Endothelial cell of umbilical vein (primary cell): ENCODE data around the gene MNAT1. TPM values are rescaled to one million over a fixed set of nuclear protein-coding genes. Genes with fewer than 3 reads are reported as not detected.

Experiments
- BruUV-seq: library from RNA; stranded (reverse); fragments of 400-500 nt; replicated peaks from 2 replicates; lab custom pipeline; 2021; lab: Mats Ljungman, UMichigan
- CTCF ChIA-PET: fragments of 300-600, 350-600 bp; sonication (Branson Sonifier 250); formaldehyde crosslinking; loops from one replicate; lab custom pipeline; 2021; ENCODE audit warnings: antibody characterized with exemption, inconsistent platforms; lab: Charles Lee
- POLR2A ChIA-PET: fragments of 300-600, 350-600 bp; sonication (Branson Sonifier 250); formaldehyde crosslinking; loops from one replicate; lab custom pipeline; 2021; ENCODE audit warnings: antibody characterized with exemption, inconsistent platforms; lab: Charles Lee
- DNase-seq: peaks from one replicate; pipeline ENCODE4 v3.0.0-alpha.2; 2011; ENCODE audit warnings: low read depth, low spot score
- FAIRE-seq: peaks from 2 replicates; lab custom pipeline; 2011; peaks lifted over from hg19 to GRCh38; lab: Jason Lieb, UNC
- H2AFZ ChIP-seq: 2 replicates; pipeline ENCODE4 v1.6.0; 2012; ENCODE audit warnings: low read depth, low read length, control low read depth, inconsistent platforms
- H3K27ac ChIP-seq: 2 replicates; pipeline ENCODE4 v1.5.1; 2011; ENCODE audit warnings: low read depth, mild to moderate bottlenecking, control low read depth, low read length, moderate library complexity; ENCODE audit not compliant: insufficient read depth
- H3K27me3 ChIP-seq, 2 experiments: 2 replicates each; pipeline versions ENCODE4 v1.6.0 to v1.6.1; 2011; ENCODE audit warnings: low read length in 2 of 2, mixed read lengths in 1 of 2; ENCODE audit not compliant: control insufficient read depth in 2 of 2, insufficient read depth in 2 of 2
- H3K36me3 ChIP-seq, 2 experiments: 2 replicates in 1 of 2; 3 replicates in 1 of 2; pipeline ENCODE4 v1.5.1; 2011; ENCODE audit warnings: low read length in 2 of 2, mild to moderate bottlenecking in 1 of 2, moderate library complexity in 1 of 2; ENCODE audit not compliant: control insufficient read depth in 2 of 2, insufficient read depth in 2 of 2; ENCODE audit errors: extremely low read depth in 1 of 2
- H3K4me1 ChIP-seq: 3 replicates; pipeline ENCODE4 v1.5.1; 2011; ENCODE audit warnings: mild to moderate bottlenecking, low read length; ENCODE audit not compliant: control insufficient read depth, insufficient read depth; ENCODE audit errors: extremely low read depth
- H3K4me2 ChIP-seq: 2 replicates; pipeline ENCODE4 v1.6.1; 2011; ENCODE audit warnings: low read length, control low read depth, mixed read lengths; ENCODE audit not compliant: insufficient read depth
- H3K4me3 ChIP-seq, 3 experiments: fragments of 200-600 bp in 1 of 3; sonication (generic), shearing (Covaris generic) in 1 of 3; replicated peaks in 1 of 3; 2 replicates each; pipeline ENCODE4 v1.5.1; 2011 to 2016; ENCODE audit warnings: control low read depth in 3 of 3, low read length in 3 of 3, mild to moderate bottlenecking in 2 of 3, inconsistent platforms in 1 of 3, low read depth in 1 of 3, moderate library complexity in 1 of 3; ENCODE audit not compliant: insufficient read depth in 1 of 3
- H3K79me2 ChIP-seq: 2 replicates; pipeline ENCODE4 v1.6.0; 2012; ENCODE audit warnings: low read length, inconsistent platforms; ENCODE audit not compliant: control insufficient read depth, insufficient read depth
- H3K9ac ChIP-seq: replicated peaks from 2 replicates; pipeline ENCODE3; 2011; ENCODE audit warnings: low read length, control low read depth; ENCODE audit not compliant: insufficient read depth; ENCODE audit errors: extremely low read depth
- H3K9me1 ChIP-seq: replicated peaks from 3 replicates; pipeline ENCODE4 v1.6.0; 2011; ENCODE audit warnings: mild to moderate bottlenecking, low read length; ENCODE audit not compliant: control insufficient read depth, insufficient read depth; ENCODE audit errors: extremely low read depth
- H3K9me3 ChIP-seq: replicated peaks from 2 replicates; pipeline ENCODE4 v1.5.1; 2012; ENCODE audit warnings: low read length, inconsistent platforms; ENCODE audit not compliant: control insufficient read depth, insufficient read depth
- H4K20me1 ChIP-seq: replicated peaks from 2 replicates; pipeline ENCODE3; 2011; ENCODE audit warnings: mild to moderate bottlenecking, low read length; ENCODE audit not compliant: control insufficient read depth, insufficient read depth; ENCODE audit errors: extremely low read depth
- CTCF ChIP-seq, 2 donors: IDR thresholded peaks; 1 replicate in 1 of 2; 2 replicates in 1 of 2; pipeline ENCODE4 v1.5.1; 2011; ENCODE audit warnings: low read length in 2 of 2, mild to moderate bottlenecking in 2 of 2, moderate library complexity in 2 of 2, control low read depth in 1 of 2, inconsistent platforms in 1 of 2, low read depth in 1 of 2; ENCODE audit not compliant: insufficient read depth in 1 of 2; ENCODE audit errors: extremely low read depth in 1 of 2
- EZH2 ChIP-seq: IDR thresholded peaks from 2 replicates; pipeline ENCODE4 v1.6.1; 2012; ENCODE audit warnings: borderline replicate concordance, low read depth, mild to moderate bottlenecking, moderate library complexity, low read length, inconsistent platforms; ENCODE audit not compliant: severe bottlenecking
- FOS ChIP-seq: IDR thresholded peaks from 2 replicates; pipeline ENCODE4 v1.6.1; 2011; ENCODE audit warnings: mild to moderate bottlenecking, low read length, moderate library complexity, borderline replicate concordance; ENCODE audit not compliant: insufficient read depth
- GATA2 ChIP-seq: IDR thresholded peaks from 2 replicates; pipeline ENCODE4 v1.7.0; 2011; ENCODE audit warnings: low read depth, mild to moderate bottlenecking, moderate library complexity, mixed read lengths, low read length; ENCODE audit not compliant: insufficient read length, insufficient read depth
- JUN ChIP-seq: IDR thresholded peaks from 2 replicates; pipeline ENCODE4 v1.6.1; 2011; ENCODE audit warnings: borderline replicate concordance, low read depth; ENCODE audit not compliant: insufficient read length, insufficient read depth
- MAX ChIP-seq: IDR thresholded peaks from 2 replicates; pipeline ENCODE4 v1.6.1; 2011; ENCODE audit not compliant: insufficient read depth, insufficient read length
- MYC ChIP-seq: IDR thresholded peaks from one replicate; pipeline ENCODE4 v1.6.1; 2011; ENCODE audit warnings: mild to moderate bottlenecking, low read depth, low read length
- POLR2A ChIP-seq: IDR thresholded peaks from 2 replicates; pipeline ENCODE4 v1.6.1; 2012; ENCODE audit warnings: low read depth, mild to moderate bottlenecking, control low read depth, low read length
- POLR2AphosphoS5 ChIP-seq: IDR thresholded peaks from 2 replicates; pipeline ENCODE4 v1.6.1; 2012; ENCODE audit warnings: low read depth, mild to moderate bottlenecking, control low read depth, low read length, moderate library complexity; ENCODE audit not compliant: insufficient read depth
- dilution Hi-C: fragments of 300-500 bp; cut with MboI; formaldehyde crosslinking; loops from one replicate; pipeline ENCODE4 v1.15.0; 2019; ENCODE audit warnings: low sequenced_read_pairs; ENCODE audit not compliant: extremely low pct_ligation_motif_present
- intact Hi-C: fragments of 100-400 bp; cut with micrococcal nuclease; formaldehyde crosslinking; loops from one replicate; pipeline ENCODE4 v1.10.0; 2022
- polyA plus RNA-seq, 4 experiments: library from polyadenylated mRNA; depleted of rRNA in 3 of 4; stranded (reverse) in 3 of 4; unstranded in 1 of 4; fragments of >200 nt; gene quantifications; 2 replicates each; pipeline versions ENCODE4 v1.2.1 to v1.2.3, GENCODE V29; 2011 to 2012; ENCODE audit warnings: missing spikeins in 1 of 4
- total RNA-seq: library from RNA; stranded (reverse); gene quantifications from 2 replicates; pipeline ENCODE4 v1.2.3, GENCODE V29; 2021

The MNAT1 gene
- total and polyA plus RNA-seq, 2 donors (not counting 3 experiments of a cell fraction or from before 2014, with no cell fraction given): 35.7 to 55.7 TPM

GRCh38 chr14:60893911-60894310 is 159.3 kb downstream of the MNAT1 start:
- TF ChIP-seq JUN (no peak), POLR2A (no peak), POLR2AphosphoS5 (no peak), FOS (no peak), EZH2 (no peak), MAX (no peak), MYC (no peak), GATA2 (no peak), CTCF (IDR thresholded peaks at IDR 0.05; ENCODE audit: extremely low read depth in 1 of 2, insufficient read depth in 1 of 2, low read depth in 1 of 2, low read length in 2 of 2) (no peak)
- H3K4me1 ChIP-seq: peaks cover 11% of the 10 kb centered on the region
- H3K36me3 ChIP-seq: no peaks in the 10 kb centered on the region
- no peak overlapping the region for H3K4me3 ChIP-seq
- no peak for DNase-seq
- H3K27ac ChIP-seq: no peak overlapping the region
- no peak overlapping the region for H2AFZ ChIP-seq
- BruUV-seq: no TSS peak
- no peaks in the 10 kb centered on the region for H3K9me3 ChIP-seq
- POLR2A ChIA-PET: no interaction called here
- no peaks in the 10 kb centered on the region for H4K20me1 ChIP-seq
- H3K79me2 ChIP-seq: no peaks in the 10 kb centered on the region
- dilution Hi-C loops: no loop called here
- intact Hi-C loops: no loop called here
- no peak overlapping the region for H3K9ac ChIP-seq
- CTCF ChIA-PET: no interaction called here
- no peak for FAIRE-seq
- H3K9me1 ChIP-seq: no peaks in the 10 kb centered on the region
- no peak overlapping the region for H3K4me2 ChIP-seq
- H3K27me3 ChIP-seq: no peaks in the 10 kb centered on the region
